ENCODE results near the gene C16orf74. TPM values are rescaled to one million over a fixed set of nuclear protein-coding genes. Genes with fewer than 3 reads are reported as not detected.

The C16orf74 gene
- total and polyA plus RNA-seq, 2 of the 8 experiments (the other 6 are each of a cell fraction or from before 2014, with no cell fraction given) = 7.3 to 9.3 TPM

GRCh38 chr16:85730186-85730465, 20.8 kb downstream of the C16orf74 start:
- H3K27ac ChIP-seq (ENCODE audit: low read depth, low read length) = no peak overlapping the region
- no peaks in the 10 kb centered on the region; a peak in 2 of 7 replicates for H3K27me3 ChIP-seq (replicated peaks in 1 of 4; ENCODE audit: control insufficient read depth in 3 of 4, extremely low read depth in 1 of 4, insufficient read depth in 3 of 4, low read length in 3 of 4)
- H3K56ac ChIP-seq (replicated peaks; ENCODE audit: insufficient read length, low read depth, low read length) = no peak overlapping the region
- H2BK120ac ChIP-seq (replicated peaks; ENCODE audit: low read depth, low read length) = no peak overlapping the region
- H3K9me3 ChIP-seq (ENCODE audit: insufficient read depth in 2 of 2, low read depth in 1 of 2, low read length in 1 of 2) = no peaks in the 10 kb centered on the region
- peaks cover 2 to 10% of the 10 kb centered on the region in 2 experiments for H4K20me1 ChIP-seq (replicated peaks in 1 of 2; ENCODE audit: control insufficient read depth in 1 of 2, insufficient read depth in 2 of 2, low read length in 2 of 2)
- H3K79me2 ChIP-seq (ENCODE audit: control insufficient read depth in 1 of 2, insufficient read depth in 2 of 2, low read length in 2 of 2) = no peaks in the 10 kb centered on the region
- POLR2A ChIA-PET (ENCODE audit: partially characterized antibody) = interaction anchor here (1.4 to 1.8 kb wide), 2 partner anchors 13 to 14 kb away, joined by 3 to 8 read pairs; no protein-coding TSS in a partner anchor
- FAIRE-seq = no peak
- no peak overlapping the region; the same call in 1 of the 2 replicates for H2BK5ac ChIP-seq (ENCODE audit: low read depth, low read length)
- H3K23me2 ChIP-seq (ENCODE audit: low read depth, low read length) = peaks cover 3% of the 10 kb centered on the region; the same call in 1 of the 2 replicates
- H2BK20ac ChIP-seq (ENCODE audit: low read length) = no peak overlapping the region
- no peaks in the 10 kb centered on the region for H3K36me3 ChIP-seq (ENCODE audit: control insufficient read depth in 2 of 4, insufficient read depth in 4 of 4, low read length in 3 of 4)
- no peak overlapping the region for H4K91ac ChIP-seq (replicated peaks; ENCODE audit: insufficient read length, low read length)
- no peak overlapping the region for H2AFZ ChIP-seq (ENCODE audit: low read length)
- H3K14ac ChIP-seq (ENCODE audit: insufficient read length) = no peak overlapping the region
- no peak overlapping the region for H3K4me2 ChIP-seq (ENCODE audit: insufficient read depth in 1 of 2, low read depth in 2 of 2, low read length in 2 of 2)
- no peak overlapping the region for H3K23ac ChIP-seq (ENCODE audit: insufficient read length)
- no peak for DNase-seq (ENCODE audit: low read depth in 1 of 2, low spot score in 2 of 2)
- H3K4me3 ChIP-seq (ENCODE audit: extremely low read depth in 1 of 4, insufficient read depth in 2 of 4, low read depth in 3 of 4, low read length in 4 of 4) = no peak overlapping the region
- H3K18ac ChIP-seq (ENCODE audit: extremely low read depth, low read length) = no peak overlapping the region
- peaks cover 3 to 14% (median 11%) of the 10 kb centered on the region in 4 experiments for H3K4me1 ChIP-seq (replicated peaks in 1 of 4; ENCODE audit: control insufficient read depth in 3 of 4, insufficient read depth in 4 of 4, low read length in 3 of 4)
- H2AK5ac ChIP-seq (ENCODE audit: low read depth, low read length) = 0 out of 2 replicates have a peak overlapping the region, but pooled peaks have one; percentile 86
- no peak overlapping the region for H3K4ac ChIP-seq (replicated peaks; ENCODE audit: insufficient read length, low read depth, low read length)
- peak overlapping the region; percentile 41; the same call in 1 of the 2 replicates for H4K8ac ChIP-seq (ENCODE audit: extremely low read depth, insufficient read depth, low read length)
- no peaks in the 10 kb centered on the region for H3K79me1 ChIP-seq (ENCODE audit: low read depth, low read length)
- H3K9ac ChIP-seq (replicated peaks in 1 of 4; ENCODE audit: extremely low read depth in 1 of 4, low read depth in 3 of 4, low read length in 3 of 4) = no peak overlapping the region
- TF ChIP-seq KDM4A (IDR thresholded peaks at IDR 0.05; ENCODE audit: low read depth, low read length, severe bottlenecking) = no peak
- no peak for TF ChIP-seq CREB1 (IDR thresholded peaks at IDR 0.05)
- TF ChIP-seq KDM5A (IDR thresholded peaks at IDR 0.05; ENCODE audit: low read length) = no peak
- no peak for TF ChIP-seq JUND (IDR thresholded peaks at IDR 0.05; ENCODE audit: low read length)
- no peak for TF ChIP-seq SIX5 (IDR thresholded peaks at IDR 0.05; ENCODE audit: low read depth, low read length)
- no peak for TF ChIP-seq SP4 (IDR thresholded peaks at IDR 0.05; ENCODE audit: low read length)
- no peak for TF ChIP-seq TEAD4 (IDR thresholded peaks at IDR 0.05; ENCODE audit: low read depth, low read length)
- TF ChIP-seq POU5F1 (IDR thresholded peaks at IDR 0.05; ENCODE audit: low read depth, low read length) = no peak
- no peak for TF ChIP-seq NRF1 (IDR thresholded peaks at IDR 0.05; ENCODE audit: low read depth, low read length)
- TF ChIP-seq GTF2F1 (IDR thresholded peaks at IDR 0.05; ENCODE audit: borderline replicate concordance, low read depth, low read length) = no peak
- no peak for TF ChIP-seq SP2 (IDR thresholded peaks at IDR 0.05; ENCODE audit: low read length)
- no peak for TF ChIP-seq POLR2A (IDR thresholded peaks at IDR 0.05; ENCODE audit: control extremely low read depth in 1 of 2, low read depth in 2 of 2, low read length in 2 of 2)
- H4K5ac ChIP-seq (ENCODE audit: insufficient read length, low read depth, low read length) = no peak overlapping the region
- 95% methylated on average over 5 of the region's 5 CpGs; no CpG with 5 or more reads in 1 of the 2 experiments for WGBS, 2 experiments (ENCODE audit: extremely low coverage in 1 of 2, insufficient coverage in 1 of 2, insufficient read length in 1 of 2, insufficient replicate concordance in 2 of 2, low coverage in 1 of 2, low lambda C conversion rate in 2 of 2, missing lambda C conversion rate in 1 of 2)
- H2BK12ac ChIP-seq (ENCODE audit: low read depth, low read length) = 0 out of 2 replicates have a peak overlapping the region, but pooled peaks have one; percentile 39
- CTCF ChIA-PET (ENCODE audit: partially characterized antibody) = interaction anchor here (0.9 to 2.6 kb wide), 12 partner anchors 9 to 224 kb away, joined by 3 to 18 read pairs (median 4); no protein-coding TSS in a partner anchor
- no peak overlapping the region for H2BK15ac ChIP-seq (ENCODE audit: low read length)
